ENCODE data around the gene UBA3.

Gene UBA3

DNA sequence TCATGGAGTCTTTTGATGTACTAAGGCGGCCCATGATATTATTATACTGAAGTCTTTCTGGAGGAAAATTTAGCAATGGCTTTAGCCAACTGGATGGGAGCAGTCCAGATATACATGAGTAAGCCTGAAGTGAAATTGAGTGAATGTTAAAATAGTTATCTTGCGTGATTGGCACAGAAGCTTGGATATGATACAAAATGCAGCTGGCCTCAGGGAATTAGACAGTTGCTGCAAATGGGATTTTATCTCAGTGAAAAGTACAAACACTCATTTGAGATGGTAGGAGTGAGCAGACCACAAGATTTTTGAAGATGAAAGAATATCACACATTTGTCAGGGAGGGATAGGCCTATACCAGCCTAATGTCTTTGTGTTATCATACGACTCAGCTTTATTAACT is 33.4 kb upstream of the UBA3 start:
- Histone ChIP-seq H3K4me3 (ENCODE audit: insufficient read depth, low read length, poor library complexity, severe bottlenecking) (no peak overlapping the region), H3K36me3 (ENCODE audit: low read length) (no peaks in the 10 kb centered on the region), H2AFZ (ENCODE audit: low read depth, low read length, severe bottlenecking) (no peak overlapping the region), H3F3A (ENCODE audit: insufficient read depth) (no peaks in the 10 kb centered on the region), H3K27ac (ENCODE audit: low read depth, low read length) (no peak overlapping the region), H3K4me2 (ENCODE audit: low read depth, low read length, poor library complexity, severe bottlenecking) (no peak overlapping the region), H4K20me1 (ENCODE audit: low read depth, low read length) (no peaks in the 10 kb centered on the region), H3K79me2 (ENCODE audit: insufficient read depth, low read length) (no peaks in the 10 kb centered on the region), H3K9ac (ENCODE audit: low read length) (no peak overlapping the region), H3K27me3 (ENCODE audit: low read length) (no peaks in the 10 kb centered on the region), H3K9me3 (ENCODE audit: insufficient read depth, low read length) (no peaks in the 10 kb centered on the region), H3K9me2 (replicated peaks; ENCODE audit: insufficient read depth, low read length) (no peaks in the 10 kb centered on the region)
- TF ChIP-seq EZH2phosphoT487 (conservative IDR thresholded peaks at IDR 0.05; ENCODE audit: low read length), result no peak
- TF ChIP-seq, protein P1, sequence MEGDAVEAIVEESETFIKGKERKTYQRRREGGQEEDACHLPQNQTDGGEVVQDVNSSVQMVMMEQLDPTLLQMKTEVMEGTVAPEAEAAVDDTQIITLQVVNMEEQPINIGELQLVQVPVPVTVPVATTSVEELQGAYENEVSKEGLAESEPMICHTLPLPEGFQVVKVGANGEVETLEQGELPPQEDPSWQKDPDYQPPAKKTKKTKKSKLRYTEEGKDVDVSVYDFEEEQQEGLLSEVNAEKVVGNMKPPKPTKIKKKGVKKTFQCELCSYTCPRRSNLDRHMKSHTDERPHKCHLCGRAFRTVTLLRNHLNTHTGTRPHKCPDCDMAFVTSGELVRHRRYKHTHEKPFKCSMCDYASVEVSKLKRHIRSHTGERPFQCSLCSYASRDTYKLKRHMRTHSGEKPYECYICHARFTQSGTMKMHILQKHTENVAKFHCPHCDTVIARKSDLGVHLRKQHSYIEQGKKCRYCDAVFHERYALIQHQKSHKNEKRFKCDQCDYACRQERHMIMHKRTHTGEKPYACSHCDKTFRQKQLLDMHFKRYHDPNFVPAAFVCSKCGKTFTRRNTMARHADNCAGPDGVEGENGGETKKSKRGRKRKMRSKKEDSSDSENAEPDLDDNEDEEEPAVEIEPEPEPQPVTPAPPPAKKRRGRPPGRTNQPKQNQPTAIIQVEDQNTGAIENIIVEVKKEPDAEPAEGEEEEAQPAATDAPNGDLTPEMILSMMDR (IDR thresholded peaks at IDR 0.05; ENCODE audit: insufficient read depth, low read length, poor library complexity, severe bottlenecking), result no peak

DNA sequence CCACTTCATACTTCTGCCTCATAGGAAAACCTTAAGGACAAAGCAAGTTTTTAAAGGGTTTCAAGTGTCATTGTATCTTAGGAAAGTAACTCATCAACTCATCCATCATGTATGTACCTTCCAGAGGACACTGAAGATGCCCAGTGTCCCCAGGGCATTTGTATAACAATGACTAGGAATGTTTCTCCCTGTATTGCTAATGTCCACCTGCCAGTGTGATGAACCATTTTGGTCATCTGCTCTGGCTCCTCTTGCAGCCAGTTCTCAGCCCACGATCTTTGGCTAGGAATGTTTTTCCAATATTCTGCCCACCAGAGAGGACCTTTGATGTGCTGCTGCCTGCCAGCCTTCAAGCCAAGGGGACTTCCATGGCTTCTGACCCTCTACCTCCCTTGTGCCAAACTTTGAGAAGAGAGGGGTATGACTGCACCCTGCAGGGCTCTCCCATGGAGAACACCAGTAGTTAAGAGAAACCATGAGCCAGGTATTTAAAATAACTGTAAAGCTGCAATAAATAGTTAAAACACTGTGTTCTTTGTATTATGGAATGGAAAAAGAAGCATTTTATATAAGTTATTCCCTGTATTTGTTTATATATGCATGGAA is 30.9 kb upstream of the UBA3 start:
- Histone ChIP-seq H3K9me3 (ENCODE audit: insufficient read depth, low read length) (no peaks in the 10 kb centered on the region), H3K27ac (ENCODE audit: low read depth, low read length) (no peak overlapping the region), H3K27me3 (ENCODE audit: low read length) (no peaks in the 10 kb centered on the region), H4K20me1 (ENCODE audit: low read depth, low read length) (no peaks in the 10 kb centered on the region), H3K79me2 (ENCODE audit: insufficient read depth, low read length) (no peaks in the 10 kb centered on the region), H3K36me3 (ENCODE audit: low read length) (no peaks in the 10 kb centered on the region), H3K9ac (ENCODE audit: low read length) (no peak overlapping the region), H3K9me2 (replicated peaks; ENCODE audit: insufficient read depth, low read length) (no peaks in the 10 kb centered on the region), H2AFZ (ENCODE audit: low read depth, low read length, severe bottlenecking) (no peak overlapping the region), H3K4me2 (ENCODE audit: low read depth, low read length, poor library complexity, severe bottlenecking) (no peak overlapping the region), H3F3A (ENCODE audit: insufficient read depth) (no peaks in the 10 kb centered on the region), H3K4me3 (ENCODE audit: insufficient read depth, low read length, poor library complexity, severe bottlenecking) (no peak overlapping the region)
- TF ChIP-seq, protein P1 (IDR thresholded peaks at IDR 0.05; ENCODE audit: insufficient read depth, low read length, poor library complexity, severe bottlenecking), result no peak
- TF ChIP-seq EZH2phosphoT487 (conservative IDR thresholded peaks at IDR 0.05; ENCODE audit: low read length), result no peak

DNA sequence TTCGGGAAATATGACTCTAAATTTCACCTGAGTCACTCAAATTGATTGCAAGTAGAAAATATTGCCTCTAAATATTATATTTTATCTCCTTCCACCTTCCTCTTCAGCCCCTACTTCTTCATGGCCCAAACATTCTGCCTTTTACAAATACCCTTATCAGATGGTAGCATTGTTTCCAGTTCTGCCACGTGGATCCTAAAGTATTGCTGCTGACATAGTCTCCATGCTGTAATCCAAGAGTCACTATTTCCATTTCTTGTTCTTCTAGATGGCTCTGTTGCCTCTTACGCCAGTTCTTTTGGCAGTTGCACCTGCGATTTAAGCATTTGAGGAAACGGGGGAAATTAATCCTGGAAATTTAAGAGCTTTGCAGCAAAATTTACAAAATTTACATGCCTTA is 28.6 kb upstream of the UBA3 start:
- Histone ChIP-seq H3K27ac (ENCODE audit: low read depth, low read length) (no peak overlapping the region), H4K20me1 (ENCODE audit: low read depth, low read length) (no peaks in the 10 kb centered on the region), H3K79me2 (ENCODE audit: insufficient read depth, low read length) (no peaks in the 10 kb centered on the region), H3K4me2 (ENCODE audit: low read depth, low read length, poor library complexity, severe bottlenecking) (no peak overlapping the region), H3K36me3 (ENCODE audit: low read length) (peaks cover 4% of the 10 kb centered on the region; the same call in 1 of the 2 replicates), H3K9me3 (ENCODE audit: insufficient read depth, low read length) (no peaks in the 10 kb centered on the region), H3K9ac (ENCODE audit: low read length) (no peak overlapping the region), H3K27me3 (ENCODE audit: low read length) (no peaks in the 10 kb centered on the region), H3K4me3 (ENCODE audit: insufficient read depth, low read length, poor library complexity, severe bottlenecking) (no peak overlapping the region), H2AFZ (ENCODE audit: low read depth, low read length, severe bottlenecking) (no peak overlapping the region), H3F3A (ENCODE audit: insufficient read depth) (no peaks in the 10 kb centered on the region), H3K9me2 (replicated peaks; ENCODE audit: insufficient read depth, low read length) (no peaks in the 10 kb centered on the region)
- no peak for TF ChIP-seq EZH2phosphoT487 (conservative IDR thresholded peaks at IDR 0.05; ENCODE audit: low read length)
- TF ChIP-seq, protein P1 (IDR thresholded peaks at IDR 0.05; ENCODE audit: insufficient read depth, low read length, poor library complexity, severe bottlenecking), result no peak

Data from SU-DHL-6 (cell line).